Astrocyte of the spinal cord (primary cell): Measurements from ENCODE around the gene LMBR1.
A peak's percentile ranks its signal among the peaks of the same experiment; 100 is the strongest.

Experiments
- DNase-seq: peaks from one replicate; pipeline ENCODE4 v3.0.0; 2011; ENCODE audit warnings: low read depth, low spot score
- H3K4me3 ChIP-seq: 2 replicates; pipeline ENCODE4 v1.5.1; 2011; ENCODE audit warnings: low read depth, mild to moderate bottlenecking, low read length, moderate library complexity
- in situ Hi-C: cut with HindIII; loops from 2 replicates; pipeline ENCODE4 v1.10.0; 2017; ENCODE audit warnings: low sequenced_read_pairs
- TF ChIP-seq, protein P1 (sequence below): IDR thresholded peaks from 2 replicates; pipeline ENCODE4 v1.5.1; 2012; ENCODE audit warnings: low read depth, mild to moderate bottlenecking, low read length, inconsistent platforms

LMBR1 gene

GRCh38 chr7:156898938-156899337 is 6.0 kb upstream of the LMBR1 start:
- DNase-seq = no peak

GRCh38 chr7:156897673-156898072 is 4.7 kb upstream of the LMBR1 start:
- TF ChIP-seq, protein P1, sequence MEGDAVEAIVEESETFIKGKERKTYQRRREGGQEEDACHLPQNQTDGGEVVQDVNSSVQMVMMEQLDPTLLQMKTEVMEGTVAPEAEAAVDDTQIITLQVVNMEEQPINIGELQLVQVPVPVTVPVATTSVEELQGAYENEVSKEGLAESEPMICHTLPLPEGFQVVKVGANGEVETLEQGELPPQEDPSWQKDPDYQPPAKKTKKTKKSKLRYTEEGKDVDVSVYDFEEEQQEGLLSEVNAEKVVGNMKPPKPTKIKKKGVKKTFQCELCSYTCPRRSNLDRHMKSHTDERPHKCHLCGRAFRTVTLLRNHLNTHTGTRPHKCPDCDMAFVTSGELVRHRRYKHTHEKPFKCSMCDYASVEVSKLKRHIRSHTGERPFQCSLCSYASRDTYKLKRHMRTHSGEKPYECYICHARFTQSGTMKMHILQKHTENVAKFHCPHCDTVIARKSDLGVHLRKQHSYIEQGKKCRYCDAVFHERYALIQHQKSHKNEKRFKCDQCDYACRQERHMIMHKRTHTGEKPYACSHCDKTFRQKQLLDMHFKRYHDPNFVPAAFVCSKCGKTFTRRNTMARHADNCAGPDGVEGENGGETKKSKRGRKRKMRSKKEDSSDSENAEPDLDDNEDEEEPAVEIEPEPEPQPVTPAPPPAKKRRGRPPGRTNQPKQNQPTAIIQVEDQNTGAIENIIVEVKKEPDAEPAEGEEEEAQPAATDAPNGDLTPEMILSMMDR = no peak
- in situ Hi-C loops = no loop called here
- DNase-seq = no peak
- no peak overlapping the region for H3K4me3 ChIP-seq

More at GRCh38 chr7:156898938-156899337, 6.0 kb upstream of the LMBR1 start:
- in situ Hi-C loops = no loop called here
- TF ChIP-seq, protein P1 = no peak
- no peak overlapping the region for H3K4me3 ChIP-seq

DNA sequence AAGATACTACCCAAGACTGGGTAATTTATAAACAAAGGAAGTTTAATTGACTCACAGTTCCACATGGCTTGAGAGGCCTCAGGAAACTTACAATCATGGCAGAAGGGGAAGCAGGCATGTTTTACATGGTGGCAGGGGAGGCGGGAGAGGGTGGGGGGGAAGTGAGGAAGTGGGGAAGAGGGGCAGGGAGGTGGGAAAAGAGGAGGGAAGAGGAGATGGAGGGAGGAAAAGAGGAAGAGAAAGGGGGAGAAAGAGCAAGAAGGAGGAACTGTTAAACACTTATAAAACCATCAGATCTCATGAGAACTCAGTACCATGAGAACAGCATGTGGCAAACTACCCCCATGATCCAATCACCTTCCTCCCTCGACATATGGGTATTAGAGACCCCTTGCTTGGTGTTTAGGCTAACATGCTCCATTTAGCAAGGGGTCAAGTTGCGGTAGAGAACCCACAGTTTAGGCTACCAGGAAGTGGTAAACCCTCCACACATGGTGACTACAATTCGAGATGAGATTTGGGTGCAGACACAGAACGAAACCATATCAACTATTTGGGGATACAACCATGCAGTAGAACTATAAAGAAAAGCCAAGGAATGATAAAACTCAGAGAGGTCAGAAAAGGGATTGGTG is 3.5 kb upstream of the LMBR1 start:
- DNase-seq = no peak
- TF ChIP-seq, protein P1 = no peak
- no peak overlapping the region for H3K4me3 ChIP-seq
- in situ Hi-C loops = no loop called here

GRCh38 chr7:156895024-156895780 is 2.2 kb upstream of the LMBR1 start:
- no peak overlapping the region for H3K4me3 ChIP-seq
- TF ChIP-seq, protein P1 = no peak

DNA sequence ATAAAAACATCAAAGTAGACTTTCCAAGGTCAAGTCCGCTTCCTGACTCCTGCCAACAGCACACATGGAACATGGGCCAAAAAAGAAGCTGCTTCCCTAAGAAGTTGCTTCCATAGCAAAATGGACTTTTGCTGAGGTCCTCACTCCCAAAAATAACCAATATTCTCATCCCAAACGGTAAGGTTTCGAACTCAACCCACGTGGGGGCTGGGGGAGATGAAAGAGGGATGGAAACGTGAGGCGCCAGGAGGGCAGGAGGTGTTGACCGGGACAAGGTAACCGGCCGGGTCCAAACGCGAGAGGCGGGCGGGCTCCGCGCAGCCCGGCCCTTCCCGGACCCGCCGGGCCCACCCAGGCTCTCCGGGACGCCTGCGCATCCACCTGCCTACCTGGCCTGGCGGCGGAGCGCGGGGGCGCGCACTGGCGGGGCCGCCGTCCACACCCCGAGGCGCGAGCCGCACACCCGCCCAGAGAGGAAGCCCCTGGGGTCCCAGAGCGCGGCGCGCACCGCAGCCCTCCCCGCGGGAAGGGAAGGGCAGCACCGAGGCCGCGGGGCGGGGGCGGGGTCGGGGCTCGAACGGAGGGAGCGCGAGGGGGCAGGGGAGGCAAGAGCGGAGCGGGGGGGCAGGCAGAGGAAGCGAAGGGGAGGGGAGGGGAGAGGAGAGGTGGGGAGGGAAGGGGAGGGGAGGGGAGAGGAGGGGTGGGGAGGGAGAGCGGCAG is 742 bp downstream of the LMBR1 start:
- peak overlapping the region; percentile 62 for H3K4me3 ChIP-seq
- DNase-seq = no peak
- in situ Hi-C loops = no loop called here
- TF ChIP-seq, protein P1 = no peak

More at GRCh38 chr7:156895024-156895780, 2.2 kb upstream of the LMBR1 start:
- in situ Hi-C loops = no loop called here
- DNase-seq = no peak

DNA sequence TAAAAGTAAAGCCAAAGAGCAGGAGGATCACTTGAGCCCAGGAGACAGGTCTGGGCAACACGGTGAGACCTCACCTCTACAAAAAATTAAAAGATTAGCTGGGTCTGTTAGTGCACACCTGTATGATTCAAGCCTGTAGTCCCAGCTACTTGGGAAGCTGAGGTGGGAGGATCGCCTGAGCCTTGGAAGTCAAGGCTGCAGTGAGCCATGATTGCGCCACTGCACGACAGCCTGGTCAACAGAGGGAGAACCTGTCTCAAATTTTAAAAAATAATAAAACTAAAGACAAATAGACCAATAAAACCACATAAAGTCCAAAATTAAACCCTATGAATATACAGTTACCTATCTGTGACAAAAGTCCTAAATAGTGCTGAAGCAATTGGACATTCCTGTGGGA is 3.2 kb downstream of the LMBR1 start:
- TF ChIP-seq, protein P1 = no peak
- in situ Hi-C loops = no loop called here
- DNase-seq = no peak
- no peak overlapping the region for H3K4me3 ChIP-seq
